ENCODE results near the gene NEK8.

NEK8 gene

DNA sequence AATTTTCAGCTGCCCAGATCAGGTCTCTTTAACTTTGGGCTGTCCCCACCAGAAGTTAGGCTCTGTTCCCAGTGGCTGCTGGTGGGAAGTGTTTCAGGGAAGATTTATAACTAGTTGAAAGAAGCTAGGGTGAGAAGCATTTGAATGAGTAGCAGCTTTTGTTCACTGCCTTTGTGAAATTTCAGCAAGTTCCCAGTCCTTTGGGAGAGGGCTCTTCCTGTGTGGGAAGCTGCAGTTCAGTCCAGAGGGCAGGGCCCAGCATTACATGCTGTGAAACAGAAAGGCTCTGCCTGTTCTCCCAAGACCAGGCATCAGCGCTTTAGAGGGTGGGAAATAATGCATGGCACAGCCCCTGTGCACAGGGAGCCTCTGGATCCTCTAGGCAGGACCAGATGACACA lies 34.7 kb upstream of the NEK8 start:
- no peak overlapping the region for H3K4me3 ChIP-seq (ENCODE audit: low read depth, low read length)
- DNase-seq (ENCODE audit: low read depth) = no peak
- TF ChIP-seq, protein P1, sequence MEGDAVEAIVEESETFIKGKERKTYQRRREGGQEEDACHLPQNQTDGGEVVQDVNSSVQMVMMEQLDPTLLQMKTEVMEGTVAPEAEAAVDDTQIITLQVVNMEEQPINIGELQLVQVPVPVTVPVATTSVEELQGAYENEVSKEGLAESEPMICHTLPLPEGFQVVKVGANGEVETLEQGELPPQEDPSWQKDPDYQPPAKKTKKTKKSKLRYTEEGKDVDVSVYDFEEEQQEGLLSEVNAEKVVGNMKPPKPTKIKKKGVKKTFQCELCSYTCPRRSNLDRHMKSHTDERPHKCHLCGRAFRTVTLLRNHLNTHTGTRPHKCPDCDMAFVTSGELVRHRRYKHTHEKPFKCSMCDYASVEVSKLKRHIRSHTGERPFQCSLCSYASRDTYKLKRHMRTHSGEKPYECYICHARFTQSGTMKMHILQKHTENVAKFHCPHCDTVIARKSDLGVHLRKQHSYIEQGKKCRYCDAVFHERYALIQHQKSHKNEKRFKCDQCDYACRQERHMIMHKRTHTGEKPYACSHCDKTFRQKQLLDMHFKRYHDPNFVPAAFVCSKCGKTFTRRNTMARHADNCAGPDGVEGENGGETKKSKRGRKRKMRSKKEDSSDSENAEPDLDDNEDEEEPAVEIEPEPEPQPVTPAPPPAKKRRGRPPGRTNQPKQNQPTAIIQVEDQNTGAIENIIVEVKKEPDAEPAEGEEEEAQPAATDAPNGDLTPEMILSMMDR (IDR thresholded peaks at IDR 0.05; ENCODE audit: low read depth, low read length, missing control alignments) = no peak

DNA sequence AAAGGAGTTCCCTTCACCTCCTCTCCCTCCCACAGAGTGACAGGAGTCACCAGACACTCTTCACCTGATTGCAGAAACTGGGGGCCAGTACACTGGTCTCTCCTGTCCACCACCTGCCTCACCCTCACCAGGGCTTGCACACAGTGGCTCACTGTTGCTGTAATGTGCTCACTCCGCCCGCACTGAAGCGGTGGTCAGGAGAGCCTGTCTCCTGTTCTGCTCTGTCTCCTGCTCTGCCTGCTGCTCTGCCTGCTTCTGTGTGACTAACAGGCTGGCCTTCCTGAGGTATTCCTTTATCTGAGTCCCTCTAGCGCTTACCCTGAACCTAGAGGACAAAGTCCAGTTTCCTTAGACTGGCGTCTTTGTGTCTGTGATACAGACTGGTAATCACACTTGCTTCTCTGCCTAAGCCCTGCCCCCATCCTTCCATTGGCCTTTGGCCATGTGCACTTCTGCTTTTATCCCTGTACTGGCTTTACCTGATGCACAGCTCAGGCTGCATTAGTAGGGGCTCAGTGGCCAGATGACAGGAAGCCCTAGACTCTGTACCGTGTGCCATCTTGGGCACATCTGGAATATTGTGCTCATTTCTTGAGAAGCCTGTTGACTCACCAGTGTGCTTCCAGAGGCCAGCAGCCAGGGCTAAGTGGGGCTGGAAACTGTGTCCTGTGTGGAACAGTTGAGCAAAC lies 30.2 kb upstream of the NEK8 start:
- no peak overlapping the region for H3K4me3 ChIP-seq (ENCODE audit: low read depth, low read length)
- DNase-seq (ENCODE audit: low read depth) = no peak
- TF ChIP-seq, protein P1 (IDR thresholded peaks at IDR 0.05; ENCODE audit: low read depth, low read length, missing control alignments) = no peak

DNA sequence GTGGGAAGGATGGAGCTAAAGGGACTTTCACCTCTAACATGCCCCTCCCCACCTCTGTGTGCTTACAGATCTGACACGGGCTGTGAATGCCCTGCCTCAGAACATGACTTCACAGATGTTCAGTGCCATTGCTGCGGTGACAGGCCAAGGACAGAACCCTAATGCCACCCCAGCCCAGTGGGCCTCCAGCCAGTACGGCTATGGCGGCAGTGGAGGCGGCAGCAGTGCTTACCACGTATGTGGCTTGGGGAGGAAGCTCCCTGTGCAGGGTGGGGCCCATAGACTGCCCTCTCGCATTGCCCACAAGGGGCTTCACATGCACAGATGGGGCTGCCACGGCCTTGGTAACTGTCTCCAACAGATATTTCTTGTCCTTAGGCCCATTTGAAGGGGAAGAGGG lies 28.3 kb upstream of the NEK8 start:
- no peak for DNase-seq (ENCODE audit: low read depth)
- H3K4me3 ChIP-seq (ENCODE audit: low read depth, low read length) = no peak overlapping the region
- TF ChIP-seq, protein P1 (IDR thresholded peaks at IDR 0.05; ENCODE audit: low read depth, low read length, missing control alignments) = no peak

DNA sequence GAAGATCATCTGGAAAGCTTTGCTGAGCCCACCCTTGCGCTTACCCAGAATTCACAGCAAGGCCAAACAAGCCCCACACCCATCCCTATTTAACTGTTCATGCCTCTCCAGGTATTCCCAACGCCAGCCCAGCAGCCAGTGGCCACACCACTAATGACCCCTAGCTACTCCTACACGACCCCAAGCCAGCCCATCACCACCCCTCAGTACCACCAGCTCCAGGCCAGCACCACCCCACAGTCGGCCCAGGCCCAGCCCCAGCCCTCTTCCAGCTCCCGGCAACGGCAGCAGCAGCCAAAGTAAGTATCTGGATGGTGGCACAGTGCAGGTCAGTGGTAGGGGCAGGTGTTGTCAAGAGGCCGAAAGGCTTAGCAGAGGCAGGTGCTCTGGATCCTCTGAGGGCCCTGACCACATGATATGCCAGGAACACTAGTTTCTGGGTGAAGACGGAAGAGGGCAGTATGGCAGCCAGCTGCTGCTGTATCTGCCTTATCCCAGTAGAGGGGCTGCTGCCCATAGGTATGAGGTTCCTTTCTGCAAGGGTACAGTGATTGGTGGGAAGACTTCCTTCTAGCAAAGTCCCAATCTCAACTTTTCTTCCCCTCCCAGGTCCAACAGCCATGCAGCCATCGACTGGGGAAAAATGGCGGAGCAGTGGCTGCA lies 27.6 kb upstream of the NEK8 start:
- DNase-seq (ENCODE audit: low read depth) = no peak
- H3K4me3 ChIP-seq (ENCODE audit: low read depth, low read length) = no peak overlapping the region
- TF ChIP-seq, protein P1 (IDR thresholded peaks at IDR 0.05; ENCODE audit: low read depth, low read length, missing control alignments) = no peak

DNA sequence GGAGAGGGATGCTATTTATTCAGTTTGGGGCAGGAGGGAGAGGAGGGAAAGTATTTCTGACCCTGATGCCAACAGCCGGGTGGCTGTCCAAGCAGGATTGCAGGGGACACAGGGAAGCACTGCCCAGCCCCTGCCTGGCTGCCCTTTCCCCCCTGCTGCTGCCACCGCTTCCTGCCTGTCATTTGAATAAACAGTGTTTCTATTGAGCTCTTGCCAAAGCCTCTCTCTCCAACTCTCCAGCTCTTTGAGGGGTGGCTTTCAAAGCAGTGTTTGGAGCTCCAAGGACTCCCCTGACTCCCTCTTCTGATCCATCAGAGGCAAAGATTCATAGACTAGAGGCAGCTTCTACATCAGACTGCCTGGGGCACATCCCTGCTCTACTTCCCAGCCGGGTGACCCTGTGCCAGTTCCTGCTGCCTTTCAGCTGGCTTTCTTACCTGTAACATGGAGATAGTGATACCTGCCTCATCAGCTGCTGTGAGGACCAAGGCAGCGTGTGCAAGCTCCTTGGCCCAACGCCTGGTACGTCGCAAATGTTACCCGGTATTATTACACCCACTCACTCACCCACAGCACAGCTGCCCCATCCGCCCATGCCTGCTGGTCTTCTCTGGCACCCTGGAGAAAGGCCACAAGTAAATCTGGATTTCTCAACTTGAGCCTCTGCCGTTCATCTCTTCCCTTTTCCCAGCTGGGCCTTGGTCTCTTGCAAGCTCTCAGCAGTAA lies 26.4 kb upstream of the NEK8 start:
- TF ChIP-seq, protein P1 (IDR thresholded peaks at IDR 0.05; ENCODE audit: low read depth, low read length, missing control alignments) = no peak
- H3K4me3 ChIP-seq (ENCODE audit: low read depth, low read length) = no peak overlapping the region
- no peak for DNase-seq (ENCODE audit: low read depth)

DNA sequence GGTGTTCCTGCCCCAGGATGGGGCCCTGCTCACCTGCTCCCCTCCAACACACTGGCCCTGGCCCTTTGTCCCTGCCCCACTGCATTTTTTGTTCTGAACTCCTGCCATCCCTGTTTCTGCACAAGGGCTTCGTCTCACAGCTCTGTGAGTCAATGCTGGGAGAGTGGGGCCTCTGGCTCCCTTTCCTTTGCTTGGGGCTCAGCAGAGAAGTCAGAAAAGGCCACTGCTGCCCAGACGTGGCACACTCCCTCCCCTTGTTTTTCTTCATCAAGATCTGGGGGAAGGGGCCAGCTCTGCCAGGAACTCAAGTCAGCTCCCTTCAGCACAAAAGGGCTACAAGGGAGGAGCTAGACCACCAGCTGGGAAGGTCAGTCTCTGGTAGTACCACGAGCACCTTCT lies 25.8 kb upstream of the NEK8 start:
- TF ChIP-seq, protein P1 (IDR thresholded peaks at IDR 0.05; ENCODE audit: low read depth, low read length, missing control alignments) = no peak
- H3K4me3 ChIP-seq (ENCODE audit: low read depth, low read length) = no peak overlapping the region
- DNase-seq (ENCODE audit: low read depth) = no peak
